Panc1 (cell line): ENCODE measurements around the gene RNF213.

ENCODE experiments used
- CTCF ChIP-seq: fragments of 450-650 bp; IDR thresholded peaks from 2 replicates; pipeline ENCODE4 v1.5.1; 2017; ENCODE audit warnings: mild to moderate bottlenecking
- REST ChIP-seq, 2 experiments: IDR thresholded peaks; 2 replicates each; pipeline ENCODE4 v1.6.1; 2011 to 2012; ENCODE audit warnings: low read depth in 2 of 2, control low read depth in 1 of 2, low read length in 1 of 2, mild to moderate bottlenecking in 1 of 2, moderate library complexity in 1 of 2; ENCODE audit not compliant: insufficient read depth in 1 of 2
- TCF7L2 ChIP-seq: IDR thresholded peaks from 2 replicates; pipeline ENCODE4 v1.6.1; 2011; ENCODE audit warnings: mild to moderate bottlenecking, low read depth, low read length, inconsistent platforms

- TF ChIP-seq CTCF (no peak), TCF7L2 (no peak), REST (IDR thresholded peaks at IDR 0.05; ENCODE audit: insufficient read depth in 1 of 2, low read depth in 2 of 2, low read length in 1 of 2) (no peak)
Measured at GRCh38 chr17:80352216-80352895, 91.7 kb downstream of the RNF213 start.
